CD4-positive, alpha-beta memory T cell (primary cell): ENCODE results near the gene ACAD8. TPM values are rescaled to one million over a fixed set of nuclear protein-coding genes. Genes with fewer than 3 reads are reported as not detected.

Experiments used
- CTCF ChIA-PET: fragments of 350-600 bp; sonication (Branson Sonifier 250); formaldehyde crosslinking; loops from one replicate; lab custom pipeline; 2021; ENCODE audit warnings: inconsistent platforms; ENCODE audit not compliant: partially characterized antibody; lab: Charles Lee
- POLR2A ChIA-PET: fragments of 350-600 bp; sonication (Branson Sonifier 250); formaldehyde crosslinking; loops from one replicate; lab custom pipeline; 2021; ENCODE audit not compliant: partially characterized antibody; lab: Charles Lee
- DNase-seq, 5 donors: peaks; one replicate each; pipeline versions ENCODE4 v3.0.0 to v3.0.0-alpha.2; 2020 to 2022; ENCODE audit warnings: mixed read lengths in 1 of 5
- H3K27ac ChIP-seq: one replicate; pipeline ENCODE4 v1.7.0; 2013; ENCODE audit warnings: low read depth, low read length
- H3K27me3 ChIP-seq: 2 replicates; pipeline ENCODE4 v1.7.0; 2013; ENCODE audit warnings: mild to moderate bottlenecking, low read length, moderate library complexity; ENCODE audit not compliant: insufficient read depth
- H3K36me3 ChIP-seq: 2 replicates; pipeline ENCODE4 v1.7.0; 2013; ENCODE audit warnings: mild to moderate bottlenecking, low read length, moderate library complexity; ENCODE audit not compliant: insufficient read depth
- H3K4me1 ChIP-seq: 2 replicates; pipeline ENCODE4 v1.7.0; 2013; ENCODE audit warnings: mild to moderate bottlenecking, low read length, moderate library complexity; ENCODE audit not compliant: insufficient read depth
- H3K4me3 ChIP-seq, 2 donors: one replicate each; pipeline ENCODE4 v1.7.0; 2013; ENCODE audit warnings: low read length in 2 of 2, mild to moderate bottlenecking in 1 of 2
- H3K9me3 ChIP-seq, 2 donors: one replicate each; pipeline ENCODE4 v1.7.0; 2013; ENCODE audit warnings: low read length in 2 of 2, control low read depth in 1 of 2; ENCODE audit not compliant: control insufficient read depth in 1 of 2
- H3K27ac Mint-ChIP-seq, 7 donors: one replicate each; pipeline ENCODE4 v1.8.0; 2020 to 2021; ENCODE audit warnings: mixed read lengths in 7 of 7, mild to moderate bottlenecking in 6 of 7, inconsistent platforms in 3 of 7, moderate library complexity in 3 of 7
- H3K27me3 Mint-ChIP-seq, 2 donors: one replicate each; pipeline ENCODE4 v1.8.0; 2020 to 2021; ENCODE audit warnings: mixed read lengths in 2 of 2
- H3K36me3 Mint-ChIP-seq, 2 donors: one replicate each; pipeline ENCODE4 v1.8.0; 2020 to 2021; ENCODE audit warnings: mixed read lengths in 2 of 2, inconsistent platforms in 1 of 2, mild to moderate bottlenecking in 1 of 2
- H3K4me1 Mint-ChIP-seq, 4 donors: one replicate each; pipeline ENCODE4 v1.8.0; 2020 to 2021; ENCODE audit warnings: mixed read lengths in 4 of 4, mild to moderate bottlenecking in 1 of 4
- H3K4me3 Mint-ChIP-seq, 8 donors: one replicate each; pipeline ENCODE4 v1.8.0; 2020 to 2021; ENCODE audit warnings: mixed read lengths in 8 of 8, mild to moderate bottlenecking in 7 of 8, moderate library complexity in 6 of 8, inconsistent platforms in 3 of 8
- H3K9me3 Mint-ChIP-seq, 8 donors: one replicate each; pipeline ENCODE4 v1.8.0; 2020 to 2021; ENCODE audit warnings: mixed read lengths in 8 of 8, mild to moderate bottlenecking in 5 of 8, inconsistent platforms in 3 of 8, moderate library complexity in 1 of 8
- intact Hi-C: fragments of 100-400 bp; cut with micrococcal nuclease; formaldehyde crosslinking; loops from one replicate; pipeline ENCODE4 v1.15.1; 2023
- polyA plus RNA-seq, 2 donors: library from polyadenylated mRNA; unstranded; fragments of 300-500 nt; fragmentation: Illumina TruSeq; gene quantifications; one replicate each; pipeline ENCODE4 v1.2.3, GENCODE V29; 2021
- total RNA-seq, 2 experiments: library from RNA; stranded (reverse); gene quantifications; one replicate each; pipeline ENCODE4 v1.2.3, GENCODE V29; 2021

ACAD8 gene
- total and polyA plus RNA-seq, 4 experiments from 2014 or later: 17.8 to 38.6 (median 29.6) TPM

- Histone ChIP-seq H3K27me3 (no peaks in the 10 kb centered on the region), H3K36me3 (peaks cover 60% of the 10 kb centered on the region), H3K9me3 (no peaks in the 10 kb centered on the region), H3K4me3 (no peak overlapping the region), H3K4me1 (peaks cover 1% of the 10 kb centered on the region), H3K27ac (no peak overlapping the region)
- ChIA-PET POLR2A (no interaction called here), CTCF (no interaction called here)
- Mint-ChIP-seq H3K27ac (peak overlapping the region in 1 of 7 donors; percentile 70), H3K9me3 (no peaks in the 10 kb centered on the region), H3K4me1 (peaks cover 1 to 5% (median 4%) of the 10 kb centered on the region in 4 donors), H3K4me3 (no peak overlapping the region), H3K27me3 (no peaks in the 10 kb centered on the region), H3K36me3 (peaks cover 37 to 66% of the 10 kb centered on the region in 2 donors)
- no peak for DNase-seq
- intact Hi-C loops: no loop called here
Observed at GRCh38 chr11:134237557-134237922, 15.8 kb upstream of the ACAD8 start.

GRCh38 chr11:134238956-134239355 lies 14.4 kb upstream of the ACAD8 start:
- ChIA-PET POLR2A (interaction anchor here (1.0 to 1.3 kb wide), 4 partner anchors 12 to 16 kb away, joined by 3 to 7 read pairs (median 4); partner anchors contain the start of genes NCAPD3 and VPS26B), CTCF (interaction anchor here (1.5 kb wide), 1 partner anchor 15 kb away, joined by 6 read pairs; the partner anchor contains the start of gene ACAD8)
- no peak overlapping the region for H3K27ac ChIP-seq
- no peaks in the 10 kb centered on the region for H3K4me1 Mint-ChIP-seq
- H3K36me3 Mint-ChIP-seq: peaks cover 44 to 73% of the 10 kb centered on the region in 2 donors
- H3K4me1 ChIP-seq: no peaks in the 10 kb centered on the region
- peaks cover 71% of the 10 kb centered on the region for H3K36me3 ChIP-seq
- H3K9me3 Mint-ChIP-seq: no peaks in the 10 kb centered on the region
- intact Hi-C loops: no loop called here
- H3K27ac Mint-ChIP-seq: no peak overlapping the region
- no peak overlapping the region for H3K4me3 ChIP-seq
- no peaks in the 10 kb centered on the region for H3K27me3 Mint-ChIP-seq
- H3K4me3 Mint-ChIP-seq: no peak overlapping the region
- H3K27me3 ChIP-seq: no peaks in the 10 kb centered on the region
- H3K9me3 ChIP-seq: no peaks in the 10 kb centered on the region
- no peak for DNase-seq

- Mint-ChIP-seq H3K36me3 (peaks cover 41 to 79% of the 10 kb centered on the region in 2 donors), H3K27ac (peak overlapping the region in 1 of 7 donors; percentile 8), H3K4me1 (no peaks in the 10 kb centered on the region), H3K4me3 (no peak overlapping the region), H3K9me3 (no peaks in the 10 kb centered on the region), H3K27me3 (no peaks in the 10 kb centered on the region)
- CTCF ChIA-PET: interaction anchor here (0.6 to 1.5 kb wide), 4 partner anchors 14 to 32 kb away, joined by 3 to 6 read pairs (median 4); partner anchors contain the start of genes NCAPD3 and VPS26B
- DNase-seq: no peak
- no peaks in the 10 kb centered on the region for H3K27me3 ChIP-seq
- no peaks in the 10 kb centered on the region for H3K9me3 ChIP-seq
- no peaks in the 10 kb centered on the region for H3K4me1 ChIP-seq
- POLR2A ChIA-PET: interaction anchor here (2.0 kb wide), 1 partner anchor 16 kb away, joined by 8 read pairs; the partner anchor contains the start of genes NCAPD3 and VPS26B
- no peak overlapping the region for H3K4me3 ChIP-seq
- H3K36me3 ChIP-seq: peaks cover 69% of the 10 kb centered on the region
- H3K27ac ChIP-seq: no peak overlapping the region
- intact Hi-C loops: no loop called here
Observed at GRCh38 chr11:134240592-134240991, 12.8 kb upstream of the ACAD8 start.

- Histone ChIP-seq H3K9me3 (no peaks in the 10 kb centered on the region), H3K36me3 (peaks cover 63% of the 10 kb centered on the region), H3K27me3 (no peaks in the 10 kb centered on the region), H3K4me3 (no peak overlapping the region), H3K27ac (no peak overlapping the region), H3K4me1 (no peaks in the 10 kb centered on the region)
- Mint-ChIP-seq H3K27ac (peak overlapping the region in 4 of 7 donors; percentile 4 to 59 (median 18)), H3K9me3 (no peaks in the 10 kb centered on the region), H3K27me3 (no peaks in the 10 kb centered on the region), H3K36me3 (peaks cover 39 to 80% of the 10 kb centered on the region in 2 donors), H3K4me1 (no peaks in the 10 kb centered on the region), H3K4me3 (no peak overlapping the region)
- ChIA-PET CTCF (no interaction called here), POLR2A (no interaction called here)
- intact Hi-C loops: no loop called here
- DNase-seq: no peak
Observed at GRCh38 chr11:134242376-134242775, 11.0 kb upstream of the ACAD8 start.

- Mint-ChIP-seq H3K27ac (peak overlapping the region in 1 of 7 donors; percentile 22), H3K9me3 (no peaks in the 10 kb centered on the region), H3K36me3 (peaks cover 43 to 86% of the 10 kb centered on the region in 2 donors), H3K4me3 (no peak overlapping the region), H3K4me1 (no peaks in the 10 kb centered on the region), H3K27me3 (no peaks in the 10 kb centered on the region)
- H3K27ac ChIP-seq: no peak overlapping the region
- no peak for DNase-seq
- intact Hi-C loops: loop anchor here (1.0 to 2.0 kb wide), 2 partner anchors 19 to 37 kb away; partner anchors contain the start of gene VPS26B
- H3K27me3 ChIP-seq: no peaks in the 10 kb centered on the region
- no peaks in the 10 kb centered on the region for H3K4me1 ChIP-seq
- CTCF ChIA-PET: interaction anchor here (0.6 to 1.6 kb wide), 11 partner anchors 12 to 316 kb away, joined by 3 to 9 read pairs (median 3); partner anchors contain the start of genes GLB1L3, NCAPD3 and VPS26B
- H3K4me3 ChIP-seq: no peak overlapping the region
- POLR2A ChIA-PET: interaction anchor here (0.6 to 2.6 kb wide), 2 partner anchors 19 to 30 kb away, joined by 3 to 19 read pairs; partner anchors contain the start of genes NCAPD3 and VPS26B
- no peaks in the 10 kb centered on the region for H3K9me3 ChIP-seq
- peaks cover 67% of the 10 kb centered on the region for H3K36me3 ChIP-seq
Observed at GRCh38 chr11:134243913-134244312, 9.5 kb upstream of the ACAD8 start.

- ChIA-PET CTCF (interaction anchor here (0.6 to 1.6 kb wide), 11 partner anchors 13 to 317 kb away, joined by 3 to 9 read pairs (median 3); partner anchors contain the start of genes GLB1L3, NCAPD3 and VPS26B), POLR2A (interaction anchor here (2.6 kb wide), 1 partner anchor 20 kb away, joined by 19 read pairs; the partner anchor contains the start of genes NCAPD3 and VPS26B)
- Histone ChIP-seq H3K4me3 (no peak overlapping the region), H3K4me1 (no peaks in the 10 kb centered on the region), H3K36me3 (peaks cover 69% of the 10 kb centered on the region), H3K9me3 (no peaks in the 10 kb centered on the region), H3K27ac (no peak overlapping the region), H3K27me3 (no peaks in the 10 kb centered on the region)
- H3K27ac Mint-ChIP-seq: peak overlapping the region in 1 of 7 donors; percentile 43
- no peak overlapping the region for H3K4me3 Mint-ChIP-seq
- intact Hi-C loops: loop anchor here (1.0 to 2.0 kb wide), 2 partner anchors 20 to 37 kb away; partner anchors contain the start of gene VPS26B
- no peaks in the 10 kb centered on the region for H3K4me1 Mint-ChIP-seq
- H3K27me3 Mint-ChIP-seq: no peaks in the 10 kb centered on the region
- H3K36me3 Mint-ChIP-seq: peaks cover 44 to 85% of the 10 kb centered on the region in 2 donors
- peak in 2 of 5 donors; percentile 17 to 19 for DNase-seq
- H3K9me3 Mint-ChIP-seq: no peaks in the 10 kb centered on the region
Observed at GRCh38 chr11:134244593-134244992, 8.8 kb upstream of the ACAD8 start.

- no peaks in the 10 kb centered on the region for H3K9me3 ChIP-seq
- no peaks in the 10 kb centered on the region for H3K4me1 ChIP-seq
- H3K27ac Mint-ChIP-seq: no peak overlapping the region
- H3K4me3 ChIP-seq: no peak overlapping the region
- H3K36me3 Mint-ChIP-seq: peaks cover 39 to 84% of the 10 kb centered on the region in 2 donors
- no peak overlapping the region for H3K27ac ChIP-seq
- no peaks in the 10 kb centered on the region for H3K4me1 Mint-ChIP-seq
- ChIA-PET CTCF (interaction anchor here (1.6 kb wide), 1 partner anchor 38 kb away, joined by 4 read pairs; no protein-coding TSS in a partner anchor), POLR2A (interaction anchor here (2.6 kb wide), 1 partner anchor 21 kb away, joined by 19 read pairs; the partner anchor contains the start of genes NCAPD3 and VPS26B)
- no peaks in the 10 kb centered on the region for H3K27me3 ChIP-seq
- intact Hi-C loops: loop anchor here (2.0 kb wide), 1 partner anchor 21 kb away; the partner anchor contains the start of gene VPS26B
- H3K27me3 Mint-ChIP-seq: no peaks in the 10 kb centered on the region
- peaks cover 69% of the 10 kb centered on the region for H3K36me3 ChIP-seq
- no peak for DNase-seq
- H3K9me3 Mint-ChIP-seq: no peaks in the 10 kb centered on the region
- no peak overlapping the region for H3K4me3 Mint-ChIP-seq
Observed at GRCh38 chr11:134245434-134245833, 7.9 kb upstream of the ACAD8 start.
